ENCODE results near the gene ZFP62.

ZFP62 gene

GRCh38 chr5:180866985-180867384 lies 5.9 kb upstream of the ZFP62 start:
- no peak for DNase-seq

GRCh38 chr5:180865981-180866695 lies 5.1 kb upstream of the ZFP62 start:
- DNase-seq, result no peak

GRCh38 chr5:180862645-180863044 lies 1.6 kb upstream of the ZFP62 start:
- DNase-seq, result no peak

- DNase-seq, result no peak
These were observed 696 bp downstream of the ZFP62 start for GRCh38 chr5:180860273-180860886.

GRCh38 chr5:180858586-180858985 lies 2.5 kb downstream of the ZFP62 start:
- no peak for DNase-seq

- DNase-seq, result no peak
These were observed 7.3 kb downstream of the ZFP62 start for GRCh38 chr5:180853848-180854176.

GRCh38 chr5:180853121-180853847 lies 7.8 kb downstream of the ZFP62 start:
- DNase-seq, result no peak

GRCh38 chr5:180852495-180852894 lies 8.6 kb downstream of the ZFP62 start:
- DNase-seq, result no peak

GRCh38 chr5:180850434-180851078 lies 10.5 kb downstream of the ZFP62 start:
- no peak for DNase-seq

- DNase-seq, result no peak
These were observed 11.2 kb downstream of the ZFP62 start for GRCh38 chr5:180849827-180850226.

GRCh38 chr5:180848878-180849277 lies 12.2 kb downstream of the ZFP62 start:
- DNase-seq, result no peak

- DNase-seq, result no peak
These were observed 12.8 kb downstream of the ZFP62 start for GRCh38 chr5:180848265-180848664.

GRCh38 chr5:180847026-180847425 lies 14.1 kb downstream of the ZFP62 start:
- no peak for DNase-seq

GRCh38 chr5:180844858-180845257 lies 16.2 kb downstream of the ZFP62 start:
- DNase-seq, result no peak

GRCh38 chr5:180844432-180844831 lies 16.6 kb downstream of the ZFP62 start:
- DNase-seq, result no peak

- DNase-seq, result no peak
These were observed 21.1 kb downstream of the ZFP62 start for GRCh38 chr5:180839935-180840334.

GRCh38 chr5:180839227-180839626 lies 21.8 kb downstream of the ZFP62 start:
- no peak for DNase-seq

GRCh38 chr5:180837478-180837877 lies 23.6 kb downstream of the ZFP62 start:
- DNase-seq, result no peak

- DNase-seq, result peak; percentile 39
These were observed 28.4 kb downstream of the ZFP62 start for GRCh38 chr5:180832638-180833068.

GRCh38 chr5:180831139-180832093 lies 29.7 kb downstream of the ZFP62 start:
- DNase-seq, result peak; percentile 86

GRCh38 chr5:180830253-180831138 lies 30.6 kb downstream of the ZFP62 start:
- DNase-seq, result peak; percentile 74
